GM12891 (cell line): ENCODE results near the gene IZUMO1R.

Experiments used
- PAX5 ChIP-seq: IDR thresholded peaks from 2 replicates; pipeline ENCODE4 v1.6.1; 2011; ENCODE audit warnings: low read length, moderate library complexity, mild to moderate bottlenecking; ENCODE audit not compliant: insufficient read depth, severe bottlenecking
- POLR2A ChIP-seq: IDR thresholded peaks from 2 replicates; pipeline ENCODE4 v1.6.1; 2011; ENCODE audit warnings: low read depth, low read length, control low read depth
- POLR2AphosphoS5 ChIP-seq: IDR thresholded peaks from 2 replicates; pipeline ENCODE4 v1.6.1; 2011; ENCODE audit warnings: low read depth, low read length, control low read depth
- POU2F2 ChIP-seq: IDR thresholded peaks from 2 replicates; pipeline ENCODE4 v1.6.1; 2011; ENCODE audit warnings: low read depth, mild to moderate bottlenecking, control low read depth, low read length, moderate library complexity
- SPI1 ChIP-seq: IDR thresholded peaks from 2 replicates; pipeline ENCODE4 v1.6.1; 2011; ENCODE audit warnings: low read depth, low read length, control low read depth
- TAF1 ChIP-seq: IDR thresholded peaks from 2 replicates; pipeline ENCODE4 v1.6.1; 2011; ENCODE audit warnings: low read depth, low read length, control low read depth

DNA sequence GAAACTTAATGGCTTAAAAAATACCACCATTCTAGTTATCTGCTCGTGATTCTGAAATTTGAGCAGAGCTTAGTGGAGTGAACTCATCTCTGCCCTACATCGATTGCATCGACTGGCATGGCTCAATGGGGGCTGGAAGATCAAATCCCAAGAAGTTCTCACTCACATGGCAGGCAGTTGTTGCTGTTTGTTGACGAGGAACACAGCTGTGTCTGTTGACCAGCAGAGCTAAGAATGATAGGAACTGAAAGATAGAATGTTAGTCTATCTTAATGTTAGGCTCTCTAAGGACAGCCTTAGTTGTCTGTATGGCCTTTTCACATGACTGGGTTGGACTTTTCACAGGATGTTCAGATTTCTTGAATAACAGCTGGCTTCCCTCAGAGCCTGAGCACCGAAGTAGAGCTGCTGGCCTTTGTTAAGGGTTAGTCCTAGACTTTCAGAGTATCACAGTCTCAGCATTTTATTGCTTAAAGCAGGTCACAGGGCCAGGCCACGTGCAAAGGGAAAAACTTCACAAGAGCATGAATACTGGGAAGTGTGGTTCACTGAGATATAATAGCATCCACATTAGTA, 31.6 kb upstream of the IZUMO1R start:
- TF ChIP-seq POLR2A (no peak), TAF1 (no peak), SPI1 (0 out of 2 replicates have a peak, but pooled peaks have one; percentile 43), POLR2AphosphoS5 (no peak), PAX5 (no peak), POU2F2 (no peak)
